ENCODE data around the gene TFB2M.

DNA sequence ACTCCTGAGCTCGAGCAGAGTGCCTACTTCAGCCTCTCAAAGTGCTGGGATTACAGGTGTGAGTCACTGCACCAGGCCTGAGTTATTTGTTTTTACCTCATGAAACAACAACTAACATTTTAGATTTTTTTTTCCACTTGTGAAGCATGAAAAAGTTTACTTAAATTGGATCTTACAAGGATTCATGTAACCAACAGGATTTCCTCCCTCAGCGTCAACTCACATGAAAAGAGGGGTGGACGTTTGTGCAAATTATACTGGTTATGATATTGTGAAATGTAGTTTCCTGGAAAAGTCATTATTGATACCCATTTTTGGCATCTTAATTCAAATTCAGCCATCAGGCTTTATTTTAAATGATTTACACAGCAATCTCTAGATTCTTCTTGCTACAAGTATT lies 6.7 kb upstream of the TFB2M start:
- TF ChIP-seq, protein P1, sequence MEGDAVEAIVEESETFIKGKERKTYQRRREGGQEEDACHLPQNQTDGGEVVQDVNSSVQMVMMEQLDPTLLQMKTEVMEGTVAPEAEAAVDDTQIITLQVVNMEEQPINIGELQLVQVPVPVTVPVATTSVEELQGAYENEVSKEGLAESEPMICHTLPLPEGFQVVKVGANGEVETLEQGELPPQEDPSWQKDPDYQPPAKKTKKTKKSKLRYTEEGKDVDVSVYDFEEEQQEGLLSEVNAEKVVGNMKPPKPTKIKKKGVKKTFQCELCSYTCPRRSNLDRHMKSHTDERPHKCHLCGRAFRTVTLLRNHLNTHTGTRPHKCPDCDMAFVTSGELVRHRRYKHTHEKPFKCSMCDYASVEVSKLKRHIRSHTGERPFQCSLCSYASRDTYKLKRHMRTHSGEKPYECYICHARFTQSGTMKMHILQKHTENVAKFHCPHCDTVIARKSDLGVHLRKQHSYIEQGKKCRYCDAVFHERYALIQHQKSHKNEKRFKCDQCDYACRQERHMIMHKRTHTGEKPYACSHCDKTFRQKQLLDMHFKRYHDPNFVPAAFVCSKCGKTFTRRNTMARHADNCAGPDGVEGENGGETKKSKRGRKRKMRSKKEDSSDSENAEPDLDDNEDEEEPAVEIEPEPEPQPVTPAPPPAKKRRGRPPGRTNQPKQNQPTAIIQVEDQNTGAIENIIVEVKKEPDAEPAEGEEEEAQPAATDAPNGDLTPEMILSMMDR (conservative IDR thresholded peaks at IDR 0.05) = no peak
- no peak for TF ChIP-seq ZFX (IDR thresholded peaks at IDR 0.05)

Measured in C4-2B (cell line).